Peyer's patch (tissue), 4 donors: ENCODE results near the gene KLF3. TPM values are rescaled to one million over a fixed set of nuclear protein-coding genes. Genes with fewer than 3 reads are reported as not detected.

Experiments
- DNase-seq, 3 donors: peaks; one replicate each; pipeline ENCODE4 v3.0.0-alpha.2; 2017 to 2019
- H3K27ac ChIP-seq, 4 donors: fragments of 200-600 bp; sonication (generic); one replicate each; pipeline ENCODE4 v1.5.1; 2016 to 2019
- H3K27me3 ChIP-seq, 2 donors: fragments of 200-600 bp; sonication (generic); one replicate each; pipeline ENCODE4 v1.5.1; 2019
- H3K36me3 ChIP-seq, 3 donors: fragments of 200-600 bp; sonication (generic); one replicate each; pipeline ENCODE4 v1.5.1; 2016 to 2019
- H3K4me1 ChIP-seq, 4 donors: fragments of 200-600 bp; sonication (generic); one replicate each; pipeline ENCODE4 v1.5.1; 2016 to 2019
- H3K4me3 ChIP-seq, 4 donors: fragments of 200-600 bp; sonication (generic); 1 replicate in 3 of 4; 2 replicates in 1 of 4; pipeline ENCODE4 v1.5.1; 2016 to 2019; ENCODE audit warnings: mild to moderate bottlenecking in 1 of 4
- H3K9me3 ChIP-seq, 4 donors: fragments of 200-600 bp; sonication (generic); one replicate each; pipeline ENCODE4 v1.5.1; 2016 to 2019; ENCODE audit warnings: mild to moderate bottlenecking in 1 of 4
- CTCF ChIP-seq, 6 experiments: fragments of 450-650 bp in 4 of 6; fragments of 200-600 bp in 2 of 6; sonication (generic) in 1 of 6; IDR thresholded peaks; one replicate each; pipeline ENCODE4 v1.5.1; 2017 to 2019; ENCODE audit warnings: antibody characterized with exemption in 6 of 6, mild to moderate bottlenecking in 3 of 6, moderate library complexity in 1 of 6
- POLR2A ChIP-seq, 2 donors: fragments of 450-650 bp; IDR thresholded peaks; one replicate each; pipeline ENCODE4 v1.5.1; 2017; ENCODE audit warnings: antibody characterized with exemption in 2 of 2, mild to moderate bottlenecking in 2 of 2, moderate library complexity in 2 of 2
- total RNA-seq, 4 donors: library from RNA; depleted of rRNA; stranded (reverse); fragments of >200 nt; gene quantifications; one replicate each; pipeline ENCODE4 v1.1.0, GENCODE V29; 2016

The KLF3 gene
- total RNA-seq, 4 donors from 2014 or later = 36.3 to 128 (median 103) TPM

GRCh38 chr4:38695809-38696208, 31.8 kb downstream of the KLF3 start:
- H3K36me3 ChIP-seq = peaks cover 0 to 74% (median 0%) of the 10 kb centered on the region in 3 donors
- no peak for TF ChIP-seq CTCF (IDR thresholded peaks at IDR 0.05)
- no peak for TF ChIP-seq POLR2A (IDR thresholded peaks at IDR 0.05)
- peaks cover 0 to 8% (median 0%) of the 10 kb centered on the region in 4 donors for H3K4me1 ChIP-seq
- no peak for DNase-seq
- no peak overlapping the region for H3K27ac ChIP-seq
- no peak overlapping the region for H3K4me3 ChIP-seq
- no peaks in the 10 kb centered on the region for H3K9me3 ChIP-seq
- H3K27me3 ChIP-seq = no peaks in the 10 kb centered on the region

- no peak for DNase-seq
- no peaks in the 10 kb centered on the region for H3K27me3 ChIP-seq
- TF ChIP-seq CTCF (IDR thresholded peaks at IDR 0.05) = no peak
- peaks cover 0 to 3% (median 0%) of the 10 kb centered on the region in 4 donors for H3K4me1 ChIP-seq
- H3K4me3 ChIP-seq = no peak overlapping the region
- H3K27ac ChIP-seq = no peak overlapping the region
- no peaks in the 10 kb centered on the region for H3K9me3 ChIP-seq
- H3K36me3 ChIP-seq = peaks cover 0 to 67% (median 0%) of the 10 kb centered on the region in 3 donors
These were observed 32.7 kb downstream of the KLF3 start for GRCh38 chr4:38696697-38697096.

- Histone ChIP-seq H3K36me3 (peaks cover 0 to 57% (median 0%) of the 10 kb centered on the region in 3 donors), H3K4me1 (peaks cover 0 to 3% (median 0%) of the 10 kb centered on the region in 4 donors), H3K4me3 (no peak overlapping the region), H3K27ac (no peak overlapping the region), H3K9me3 (no peaks in the 10 kb centered on the region), H3K27me3 (no peaks in the 10 kb centered on the region)
- no peak for DNase-seq
- TF ChIP-seq POLR2A (IDR thresholded peaks at IDR 0.05) (no peak), CTCF (IDR thresholded peaks at IDR 0.05) (no peak)
These were observed 34.2 kb downstream of the KLF3 start for GRCh38 chr4:38698176-38698575.

- peaks cover 0 to 3% (median 0%) of the 10 kb centered on the region in 4 donors for H3K4me1 ChIP-seq
- H3K27ac ChIP-seq = no peak overlapping the region
- H3K27me3 ChIP-seq = no peaks in the 10 kb centered on the region
- peaks cover 0 to 48% (median 0%) of the 10 kb centered on the region in 3 donors for H3K36me3 ChIP-seq
- no peaks in the 10 kb centered on the region for H3K9me3 ChIP-seq
- TF ChIP-seq CTCF (IDR thresholded peaks at IDR 0.05) = no peak
- TF ChIP-seq POLR2A (IDR thresholded peaks at IDR 0.05) = no peak
- DNase-seq = no peak
- H3K4me3 ChIP-seq = no peak overlapping the region
These were observed 35.1 kb downstream of the KLF3 start for GRCh38 chr4:38699112-38699511.

GRCh38 chr4:38703635-38704034, 39.6 kb downstream of the KLF3 start:
- H3K9me3 ChIP-seq = no peaks in the 10 kb centered on the region
- H3K4me1 ChIP-seq = no peaks in the 10 kb centered on the region
- no peak for TF ChIP-seq CTCF (IDR thresholded peaks at IDR 0.05)
- TF ChIP-seq POLR2A (IDR thresholded peaks at IDR 0.05) = no peak
- H3K4me3 ChIP-seq = no peak overlapping the region
- H3K36me3 ChIP-seq = peaks cover 0 to 3% (median 0%) of the 10 kb centered on the region in 3 donors
- DNase-seq = no peak
- H3K27ac ChIP-seq = no peak overlapping the region
- H3K27me3 ChIP-seq = no peaks in the 10 kb centered on the region

- Histone ChIP-seq H3K27me3 (no peaks in the 10 kb centered on the region), H3K4me1 (no peaks in the 10 kb centered on the region), H3K36me3 (no peaks in the 10 kb centered on the region), H3K9me3 (no peaks in the 10 kb centered on the region), H3K4me3 (no peak overlapping the region), H3K27ac (no peak overlapping the region)
- no peak for DNase-seq
- no peak for TF ChIP-seq CTCF (IDR thresholded peaks at IDR 0.05)
- TF ChIP-seq POLR2A (IDR thresholded peaks at IDR 0.05) = no peak
These were observed 40.7 kb downstream of the KLF3 start for GRCh38 chr4:38704622-38705154.
